NOMO-1 treated with DMSO at 0.1 percent for 48 hours (cell line): ENCODE data around the gene FSTL4.

Source experiments
- DNase-seq: peaks from one replicate; lab custom pipeline; 2025; ENCODE audit not compliant: unreplicated experiment; lab: John Stamatoyannopoulos, UW

Gene FSTL4

GRCh38 chr5:133612249-133612860 lies at the start of gene FSTL4:
Gene FSTL4, minus strand, starts transcription at chr5:133612541.
- no peak for DNase-seq

- DNase-seq, result no peak
Observed at GRCh38 chr5:133661389-133661788, 49.0 kb upstream of the FSTL4 start.

GRCh38 chr5:133658327-133658726 lies 46.0 kb upstream of the FSTL4 start:
- peak; percentile 71 for DNase-seq

- DNase-seq, result no peak
Observed at GRCh38 chr5:133657036-133657435, 44.7 kb upstream of the FSTL4 start.

GRCh38 chr5:133655966-133656365 lies 43.6 kb upstream of the FSTL4 start:
- no peak for DNase-seq

- no peak for DNase-seq
Observed at GRCh38 chr5:133653760-133654049, 41.4 kb upstream of the FSTL4 start.

GRCh38 chr5:133652951-133653759 lies 40.8 kb upstream of the FSTL4 start:
- no peak for DNase-seq

- DNase-seq, result no peak
Observed at GRCh38 chr5:133644000-133644865, 31.9 kb upstream of the FSTL4 start.

GRCh38 chr5:133643365-133643764 lies 31.0 kb upstream of the FSTL4 start:
- DNase-seq, result no peak

GRCh38 chr5:133642153-133642722 lies 29.9 kb upstream of the FSTL4 start:
- no peak for DNase-seq

GRCh38 chr5:133641683-133642082 lies 29.3 kb upstream of the FSTL4 start:
- no peak for DNase-seq

- DNase-seq, result no peak
Observed at GRCh38 chr5:133639850-133640528, 27.6 kb upstream of the FSTL4 start.

- DNase-seq, result no peak
Observed at GRCh38 chr5:133638436-133638835, 26.1 kb upstream of the FSTL4 start.

GRCh38 chr5:133637206-133637605 lies 24.9 kb upstream of the FSTL4 start:
- no peak for DNase-seq

- no peak for DNase-seq
Observed at GRCh38 chr5:133635051-133635450, 22.7 kb upstream of the FSTL4 start.

- DNase-seq, result no peak
Observed at GRCh38 chr5:133627180-133627579, 14.8 kb upstream of the FSTL4 start.

- DNase-seq, result no peak
Observed at GRCh38 chr5:133624316-133624715, 12.0 kb upstream of the FSTL4 start.

GRCh38 chr5:133618141-133618540 lies 5.8 kb upstream of the FSTL4 start:
- no peak for DNase-seq

- no peak for DNase-seq
Observed at GRCh38 chr5:133613743-133614142, 1.4 kb upstream of the FSTL4 start.

- DNase-seq, result no peak
Observed at GRCh38 chr5:133613184-133613583, 843 bp upstream of the FSTL4 start.
